H4 (cell line): Measurements from ENCODE around the gene PCBP3. TPM values are rescaled to one million over a fixed set of nuclear protein-coding genes. Genes with fewer than 3 reads are reported as not detected.
"Not testable (repeated sequence)": the region's sequence is repeated elsewhere in the genome, so short reads cannot be mapped to it uniquely, and the experiment has no call there.

Source experiments
- DNase-seq: peaks from one replicate; pipeline ENCODE4 v3.0.0-alpha.2; 2015; ENCODE audit warnings: low spot score
- total RNA-seq: library from RNA; depleted of rRNA; stranded (reverse); fragments of >200 nt; shearing (Covaris generic); gene quantifications from 2 replicates; pipeline ENCODE4 v1.2.3, GENCODE V29; 2014

PCBP3 gene
- total RNA-seq, 1 experiment from 2014 or later: 6.1 TPM

- no peak for DNase-seq
Observed at GRCh38 chr21:45893740-45894449, 250.4 kb downstream of the PCBP3 start.

GRCh38 chr21:45894450-45894825, 250.9 kb downstream of the PCBP3 start:
- no peak for DNase-seq

DNA sequence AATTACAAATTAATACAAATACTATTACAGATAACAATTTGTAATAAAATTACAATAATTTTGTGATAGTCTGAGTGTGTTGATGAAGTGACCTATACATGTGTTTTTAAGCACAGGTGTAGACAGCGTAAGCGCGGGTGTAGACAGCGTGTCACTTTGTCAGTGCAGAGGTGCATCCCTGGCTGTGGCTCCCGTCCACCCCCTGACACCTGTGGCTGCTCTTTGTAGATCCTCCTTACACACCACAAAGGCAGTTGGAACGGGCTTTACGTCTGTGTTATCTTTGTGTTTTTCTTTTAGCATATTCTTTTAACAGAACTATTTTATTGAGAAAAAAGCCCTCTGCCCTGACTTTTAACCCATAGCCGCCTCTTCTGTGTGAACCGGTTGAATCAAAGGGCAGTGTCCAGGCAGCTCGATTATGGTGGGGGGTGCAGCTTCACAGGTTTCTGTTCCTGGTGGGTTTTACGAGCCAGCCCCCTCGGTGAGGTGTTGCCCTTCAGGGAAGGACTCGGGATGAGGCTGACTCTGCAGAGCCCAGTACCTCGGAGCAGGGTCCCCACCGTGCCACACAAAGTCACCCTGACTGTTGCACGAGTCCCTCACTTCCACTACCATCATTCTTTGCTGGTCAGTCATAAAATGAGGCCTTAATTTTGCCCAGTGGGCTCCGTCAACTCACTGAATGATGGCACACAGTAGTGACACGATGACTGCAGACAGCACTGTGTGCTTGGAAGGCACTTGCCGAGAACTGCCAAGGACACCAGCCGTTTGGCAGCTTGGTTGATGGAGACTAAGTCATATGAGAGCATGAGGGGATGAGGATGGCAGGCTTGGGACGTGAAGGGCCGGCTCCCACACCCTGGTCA, 251.6 kb downstream of the PCBP3 start:
- no peak for DNase-seq

- no peak for DNase-seq
Observed at GRCh38 chr21:45895778-45896370, 252.3 kb downstream of the PCBP3 start.

GRCh38 chr21:45896431-45896830, 252.9 kb downstream of the PCBP3 start:
- not testable (repeated sequence) for DNase-seq

DNA sequence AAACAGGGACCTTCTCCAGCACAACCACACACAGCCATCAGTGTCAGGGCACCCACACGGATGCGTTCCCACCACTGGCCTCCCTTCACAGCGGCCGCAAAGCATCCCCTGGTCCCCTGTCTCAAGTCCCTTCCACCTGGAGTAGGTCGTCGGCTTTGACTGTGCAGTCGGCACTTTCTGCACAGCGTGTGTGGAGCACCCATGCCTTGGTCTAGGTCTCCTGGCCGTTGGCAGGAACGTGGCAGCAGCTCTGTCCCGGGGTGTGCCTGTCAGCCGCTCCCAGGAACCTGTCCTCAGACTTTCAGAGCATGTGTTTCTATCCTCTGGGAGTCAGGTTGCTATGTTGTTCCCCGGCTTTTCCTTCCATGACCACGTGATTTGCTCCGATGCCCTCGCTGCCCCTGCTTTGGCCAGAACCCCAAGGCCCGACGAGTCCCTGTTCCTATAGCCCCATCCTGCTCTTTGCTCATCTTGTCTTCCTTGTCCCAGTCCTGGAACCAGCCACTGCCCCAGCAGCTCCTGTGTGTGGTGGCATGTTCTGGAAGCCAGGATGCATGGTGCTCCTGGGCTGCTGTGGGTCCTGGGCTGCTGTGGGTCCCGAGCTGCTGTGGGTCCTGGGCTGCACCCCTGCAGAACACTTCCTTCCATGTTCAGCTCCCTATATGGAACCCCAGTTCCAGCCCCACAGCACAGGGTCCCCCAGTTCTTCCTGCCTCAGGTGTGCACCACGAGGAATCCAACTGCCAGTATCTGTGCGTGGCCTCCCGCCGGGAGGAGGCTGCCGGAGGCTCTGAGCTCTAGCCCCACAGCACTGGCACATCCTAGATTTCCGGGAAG, 253.9 kb downstream of the PCBP3 start:
- DNase-seq: no peak

DNA sequence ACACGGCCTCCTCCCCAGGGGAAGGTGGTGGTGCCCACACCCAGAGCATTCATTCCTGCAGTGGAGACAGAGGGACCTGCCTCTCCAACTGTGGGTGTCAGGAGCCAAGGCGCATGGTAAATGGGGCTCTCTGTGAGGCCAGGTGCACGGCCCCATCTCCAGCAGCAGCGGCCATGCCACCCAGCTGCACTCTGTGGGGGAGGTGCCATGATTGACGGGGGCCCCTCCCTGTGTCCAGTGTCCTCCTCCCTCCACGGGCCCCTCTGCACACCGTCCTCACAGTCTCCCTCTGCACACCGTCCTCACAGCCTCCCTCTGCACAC, 254.5 kb downstream of the PCBP3 start:
- no peak for DNase-seq

GRCh38 chr21:45898781-45899180, 255.3 kb downstream of the PCBP3 start:
- no peak for DNase-seq

GRCh38 chr21:45899317-45900033, 255.9 kb downstream of the PCBP3 start:
- no peak for DNase-seq

DNA sequence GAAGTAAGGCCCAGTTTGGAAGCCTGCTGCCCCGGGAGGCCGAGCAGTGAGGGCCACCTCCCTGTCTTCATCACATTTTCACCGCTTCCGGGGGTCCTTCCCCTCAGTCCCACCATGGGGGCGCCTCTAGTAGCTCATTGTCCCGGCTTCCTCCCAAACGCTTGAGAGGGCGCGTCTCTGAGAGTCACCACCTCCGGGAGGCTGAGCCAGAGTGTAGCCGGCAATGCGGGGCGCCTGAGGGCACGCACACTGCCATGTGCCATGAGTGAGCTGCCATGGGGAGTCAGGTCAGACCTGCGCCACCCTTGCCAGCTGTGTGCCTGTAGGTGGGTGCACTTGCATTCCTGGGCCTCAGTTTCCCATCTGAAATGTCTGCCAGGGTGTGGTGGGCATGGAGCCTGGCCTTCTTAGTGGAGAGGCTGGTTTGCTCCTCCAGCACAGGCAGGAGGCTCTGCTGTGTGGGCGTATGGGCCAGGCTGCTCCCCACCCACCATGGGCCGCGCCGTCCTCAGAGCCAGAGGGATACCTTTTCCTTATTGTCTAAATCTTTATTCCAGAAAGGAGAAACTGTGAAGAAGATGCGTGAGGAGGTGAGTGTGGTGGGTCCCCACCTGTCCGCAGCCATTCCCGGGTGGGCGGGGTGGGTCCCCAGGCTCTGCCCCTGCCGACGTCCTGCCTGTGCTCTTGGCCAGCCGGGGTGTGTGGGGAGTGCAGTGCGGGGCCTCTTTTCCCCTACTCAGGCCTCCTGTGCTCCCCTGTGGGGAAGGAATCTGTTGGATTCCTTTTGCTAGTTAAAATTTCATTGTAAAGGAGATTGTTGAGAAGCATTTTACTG, 256.7 kb downstream of the PCBP3 start:
- no peak for DNase-seq

GRCh38 chr21:45901061-45901690, 257.7 kb downstream of the PCBP3 start:
- DNase-seq: no peak

GRCh38 chr21:45902292-45902995, 258.9 kb downstream of the PCBP3 start:
- no peak for DNase-seq

GRCh38 chr21:45905196-45905595, 261.7 kb downstream of the PCBP3 start:
- DNase-seq: no peak

- no peak for DNase-seq
Observed at GRCh38 chr21:45906196-45906805, 262.8 kb downstream of the PCBP3 start.

GRCh38 chr21:45906859-45907258, 263.3 kb downstream of the PCBP3 start:
- no peak for DNase-seq

DNA sequence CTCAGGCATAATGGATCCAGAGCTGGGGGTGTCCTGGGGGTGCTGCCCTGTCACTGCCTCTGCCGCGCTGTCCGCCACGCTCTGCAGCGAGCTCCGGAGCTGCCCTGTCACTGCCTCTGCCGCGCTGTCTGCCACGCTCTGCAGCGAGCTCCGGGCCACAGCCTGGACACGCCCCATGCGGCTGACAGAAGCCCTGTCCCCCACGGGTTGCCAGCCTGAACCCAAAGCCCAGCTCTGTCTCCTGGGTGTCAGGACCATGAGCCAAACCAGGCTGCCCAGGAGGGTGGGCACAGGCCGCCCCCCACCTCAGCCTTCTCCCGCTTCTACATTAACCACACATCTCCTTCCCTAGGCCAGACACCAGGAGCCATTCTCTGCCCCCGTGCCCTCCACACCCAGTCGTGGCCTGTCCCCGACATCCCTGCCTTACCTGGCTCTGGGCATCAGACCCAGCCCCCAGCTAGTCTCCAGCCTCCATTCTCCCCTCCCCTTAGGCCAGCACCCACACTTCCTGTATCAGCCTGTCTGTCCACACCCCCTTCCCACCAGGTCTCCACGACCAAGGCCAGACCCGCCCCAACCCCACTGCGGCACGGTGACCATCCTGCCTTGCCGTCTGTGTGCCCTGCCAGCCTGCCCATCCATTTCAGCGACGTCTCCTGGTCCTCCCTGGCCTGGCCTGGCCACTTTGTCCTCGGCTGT, 265.2 kb downstream of the PCBP3 start:
- DNase-seq: no peak

DNA sequence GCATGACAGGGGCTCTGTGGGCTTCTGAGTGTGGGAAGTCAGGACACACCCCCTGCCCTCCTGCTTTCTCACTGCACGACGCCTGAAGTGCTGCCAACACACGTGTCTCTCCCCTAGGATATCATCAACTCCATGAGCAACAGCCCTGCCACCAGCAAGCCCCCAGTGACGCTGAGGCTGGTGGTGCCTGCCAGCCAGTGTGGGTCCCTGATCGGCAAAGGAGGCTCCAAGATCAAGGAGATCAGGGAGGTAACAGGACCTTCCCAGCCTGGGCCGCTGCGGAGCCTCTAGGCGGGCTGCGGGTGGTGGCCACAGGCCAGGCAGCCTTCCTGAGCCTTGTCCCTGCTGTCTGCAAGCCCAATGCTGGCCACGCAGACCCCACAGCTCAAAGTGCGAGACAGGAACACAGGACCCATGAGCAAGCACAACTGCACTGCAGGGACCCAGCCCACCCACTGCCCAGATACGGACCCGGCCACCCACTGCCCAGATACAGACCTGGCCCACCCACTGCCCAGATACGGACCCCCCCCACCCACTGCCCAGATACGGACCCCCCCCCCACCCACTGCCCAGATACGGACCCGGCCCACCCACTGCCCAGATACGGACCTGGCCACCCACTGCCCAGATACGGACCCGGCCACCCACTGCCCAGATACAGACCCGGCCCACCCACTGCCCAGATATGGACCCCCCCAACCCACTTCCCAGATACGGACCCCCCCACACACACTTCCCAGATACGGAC, 265.9 kb downstream of the PCBP3 start:
- no peak for DNase-seq
